ENCODE measurements around the gene TXNDC5. TPM values are rescaled to one million over a fixed set of nuclear protein-coding genes. Genes with fewer than 3 reads are reported as not detected.

TXNDC5 gene
- 344 and 2,085 TPM in 2 replicates for total RNA-seq (ENCODE audit: low replicate concordance)

GRCh38 chr6:7910654-7911344, at the start of gene TXNDC5:
TSS of gene TXNDC5 (minus strand) at chr6:7910788. CDS start at chr6:7910776, 12 bp downstream.

Other genes starting within 250 kb of the TXNDC5 start
- gene BMP6, start 184.7 kb downstream of the TXNDC5 start, total RNA-seq (ENCODE audit: low replicate concordance): 0.82 and 173 TPM in 2 replicates
- 7.3 and 14.8 TPM in 2 replicates for gene BLOC1S5, start 153.6 kb upstream of the TXNDC5 start, total RNA-seq (ENCODE audit: low replicate concordance)
- gene EEF1E1, start 191.8 kb upstream of the TXNDC5 start, total RNA-seq (ENCODE audit: low replicate concordance): 13.3 and 36.2 TPM in 2 replicates